PC-9 (cell line): ENCODE data around the gene PDE11A.

Source experiments
- CTCF ChIP-seq: fragments of 200-600 bp; sonication (generic); conservative IDR thresholded peaks from 2 replicates; pipeline ENCODE4 v1.6.1; 2017; ENCODE audit warnings: mixed run types, antibody characterized with exemption, mild to moderate bottlenecking, moderate library complexity
- EZH2 ChIP-seq: fragments of 200-600 bp; sonication (generic); IDR thresholded peaks from 2 replicates; pipeline ENCODE4 v1.8.0; 2017; ENCODE audit warnings: antibody characterized with exemption, low read depth

GRCh38 chr2:177881008-177881747, 191.4 kb downstream of the PDE11A start:
- TF ChIP-seq CTCF (no peak), EZH2 (no peak)
